Type B pancreatic cell (in vitro differentiated cells): ENCODE measurements around the gene PRR14. TPM values are rescaled to one million over a fixed set of nuclear protein-coding genes. Genes with fewer than 3 reads are reported as not detected.

Source experiments
- DNase-seq: peaks from one replicate; pipeline ENCODE4 v3.0.0; 2021; ENCODE audit warnings: mixed read lengths; ENCODE audit not compliant: unreplicated experiment; ENCODE audit errors: extremely low spot score
- H3K27ac Mint-ChIP-seq: 2 replicates; pipeline ENCODE4 v1.8.0; 2021; ENCODE audit warnings: mild to moderate bottlenecking, mixed read lengths
- H3K27me3 Mint-ChIP-seq: 2 replicates; pipeline ENCODE4 v1.8.0; 2021; ENCODE audit warnings: mixed read lengths
- H3K36me3 Mint-ChIP-seq: 2 replicates; pipeline ENCODE4 v1.8.0; 2021; ENCODE audit warnings: mixed read lengths
- H3K4me1 Mint-ChIP-seq: one replicate; pipeline ENCODE4 v1.8.0; 2021; ENCODE audit warnings: mixed read lengths; ENCODE audit not compliant: unreplicated experiment
- H3K4me3 Mint-ChIP-seq: 2 replicates; pipeline ENCODE4 v1.8.0; 2021; ENCODE audit warnings: mild to moderate bottlenecking, mixed read lengths
- H3K9me3 Mint-ChIP-seq: 2 replicates; pipeline ENCODE4 v1.8.0; 2021; ENCODE audit warnings: mixed read lengths
- CTCF ChIP-seq: fragments of 200-600 bp; sonication (generic); conservative IDR thresholded peaks from 2 replicates; pipeline ENCODE4 v1.5.0; 2021; ENCODE audit warnings: antibody characterized with exemption, mild to moderate bottlenecking
- total RNA-seq: library from RNA; stranded (reverse); gene quantifications from 2 replicates; pipeline ENCODE4 v1.2.1, GENCODE V29; 2021; ENCODE audit warnings: low replicate concordance

The PRR14 gene
- total RNA-seq, 1 donor from 2014 or later, result 45.0 TPM

GRCh38 chr16:30655815-30656347, 5.1 kb downstream of the PRR14 start:
- TF ChIP-seq CTCF, result no peak
- Mint-ChIP-seq H3K4me3 (peak overlapping the region; percentile 73), H3K4me1 (peaks cover 21% of the 10 kb centered on the region), H3K9me3 (no peaks in the 10 kb centered on the region), H3K36me3 (peaks cover 7% of the 10 kb centered on the region), H3K27ac (peak overlapping the region; percentile 20), H3K27me3 (no peaks in the 10 kb centered on the region)
- no peak for DNase-seq

GRCh38 chr16:30656388-30656787, 5.6 kb downstream of the PRR14 start:
- Mint-ChIP-seq H3K4me1 (peaks cover 25% of the 10 kb centered on the region), H3K36me3 (peaks cover 7% of the 10 kb centered on the region), H3K27ac (peak overlapping the region; percentile 20), H3K9me3 (no peaks in the 10 kb centered on the region), H3K27me3 (no peaks in the 10 kb centered on the region), H3K4me3 (peak overlapping the region; percentile 73)
- no peak for DNase-seq
- TF ChIP-seq CTCF, result no peak

- H3K4me1 Mint-ChIP-seq, result peaks cover 24% of the 10 kb centered on the region
- peak overlapping the region; percentile 99 for H3K27ac Mint-ChIP-seq
- no peaks in the 10 kb centered on the region for H3K9me3 Mint-ChIP-seq
- H3K4me3 Mint-ChIP-seq, result peak overlapping the region; percentile 86
- H3K27me3 Mint-ChIP-seq, result no peaks in the 10 kb centered on the region
- no peak for DNase-seq
- no peak for TF ChIP-seq CTCF
- peaks cover 7% of the 10 kb centered on the region for H3K36me3 Mint-ChIP-seq
These were observed 6.5 kb downstream of the PRR14 start for GRCh38 chr16:30656974-30657865.

GRCh38 chr16:30657866-30658730, 7.3 kb downstream of the PRR14 start, which contains the start of gene FBRS:
FBRS (plus strand) TSS chr16:30658431; CDS start chr16:30659519, 1,088 bp downstream.
- Mint-ChIP-seq H3K4me3 (peak within 1 kb of the TSS; percentile 98), H3K36me3 (peaks cover 7% of the 10 kb centered on the region), H3K9me3 (no peaks in the 10 kb centered on the region), H3K27me3 (no peaks in the 10 kb centered on the region), H3K27ac (peak within 1 kb of the TSS; percentile 99), H3K4me1 (peaks cover 23% of the 10 kb centered on the region)
- peak; percentile 99 for DNase-seq
- peak; percentile 85 for TF ChIP-seq CTCF

- TF ChIP-seq CTCF, result peak; percentile 28
- H3K4me3 Mint-ChIP-seq, result peak overlapping the region; percentile 98
- DNase-seq, result peak; percentile 81
- no peaks in the 10 kb centered on the region for H3K9me3 Mint-ChIP-seq
- H3K27ac Mint-ChIP-seq, result peak overlapping the region; percentile 99
- H3K27me3 Mint-ChIP-seq, result no peaks in the 10 kb centered on the region
- H3K36me3 Mint-ChIP-seq, result peaks cover 12% of the 10 kb centered on the region
- H3K4me1 Mint-ChIP-seq, result peaks cover 30% of the 10 kb centered on the region
These were observed 8.2 kb downstream of the PRR14 start for GRCh38 chr16:30658731-30659506.
